Lung (tissue), 12 donors: ENCODE data around the gene GPS1. TPM values are rescaled to one million over a fixed set of nuclear protein-coding genes. Genes with fewer than 3 reads are reported as not detected.

ENCODE experiments used
- ATAC-seq: fragments of 200-7000 bp; cut with Tn5 transposase; one replicate; pipeline ENCODE4 v1.9.1; 2020; ENCODE audit warnings: moderate number of reproducible peaks; ENCODE audit not compliant: insufficient read depth, low FRiP score
- DNase-seq, 3 donors: peaks; one replicate each; pipeline ENCODE4 v3.0.0-alpha.2; 2013 to 2017
- H3K27ac ChIP-seq, 2 donors: one replicate each; pipeline ENCODE4 v1.5.1; 2013; ENCODE audit warnings: mild to moderate bottlenecking in 2 of 2, moderate library complexity in 2 of 2, control low read depth in 1 of 2, inconsistent platforms in 1 of 2, low read depth in 1 of 2, low read length in 1 of 2
- H3K27me3 ChIP-seq, 3 donors: one replicate each; pipeline ENCODE4 v1.5.1; 2013; ENCODE audit warnings: low read length in 2 of 3; ENCODE audit not compliant: control insufficient read depth in 3 of 3, insufficient read depth in 3 of 3
- H3K36me3 ChIP-seq, 4 donors: one replicate each; pipeline ENCODE4 v1.5.1; 2013; ENCODE audit warnings: low read length in 4 of 4, mild to moderate bottlenecking in 1 of 4, moderate library complexity in 1 of 4; ENCODE audit not compliant: control insufficient read depth in 4 of 4, insufficient read depth in 4 of 4
- H3K4me1 ChIP-seq, 5 donors: one replicate each; pipeline ENCODE4 v1.5.1; 2013; ENCODE audit warnings: low read length in 5 of 5, mild to moderate bottlenecking in 2 of 5, moderate library complexity in 1 of 5; ENCODE audit not compliant: control insufficient read depth in 5 of 5, insufficient read depth in 5 of 5
- H3K4me3 ChIP-seq: one replicate; pipeline ENCODE4 v1.5.1; 2013; ENCODE audit warnings: mild to moderate bottlenecking, control low read depth, moderate library complexity
- H3K9ac ChIP-seq, 2 donors: one replicate each; pipeline ENCODE4 v1.5.1; 2013; ENCODE audit warnings: low read length in 2 of 2, control low read depth in 1 of 2; ENCODE audit not compliant: insufficient read depth in 1 of 2
- H3K9me3 ChIP-seq, 4 donors: one replicate each; pipeline ENCODE4 v1.5.1; 2013; ENCODE audit warnings: low read length in 3 of 4, mild to moderate bottlenecking in 1 of 4, moderate library complexity in 1 of 4; ENCODE audit not compliant: control insufficient read depth in 4 of 4, insufficient read depth in 3 of 4
- CTCF ChIP-seq: IDR thresholded peaks from 2 replicates; pipeline ENCODE4 v1.5.1; 2012; ENCODE audit warnings: mild to moderate bottlenecking; ENCODE audit errors: control extremely low read depth, extremely low read depth
- WGBS, 2 donors: extraction: QIAGEN DNeasy Blood & Tissue Kit; methylation state at CpG; one replicate each; pipeline ENCODE4 v1.1.7; 2013; 5-methylcytosine and 5-hydroxymethylcytosine counted together
- polyA plus RNA-seq, 2 donors: library from polyadenylated mRNA; stranded (reverse); fragments of 200-250 nt; gene quantifications; one replicate each; pipeline ENCODE4 v1.2.1, GENCODE V29; 2013
- total RNA-seq, 2 donors: library from RNA; depleted of rRNA in 1 of 2; stranded (reverse); fragments of >200 nt in 1 of 2; gene quantifications; one replicate each; pipeline ENCODE4 v1.2.1, GENCODE V29; 2014 to 2021
- donor health status: control.
- donor health status: control.
- donor health status: Bipolar disorder and iron deficiency.
- donor health status: healthy.
- donor health status: DM: yes; HTN: yes; CAD: no.

The GPS1 gene
- total and polyA plus RNA-seq, 4 donors, result 71.0 to 102 (median 89.4) TPM

GRCh38 chr17:82064433-82065192 is 12.9 kb downstream of the GPS1 start:
- H3K9ac ChIP-seq, result no peak overlapping the region
- 27 to 43% methylated on average over 36 of the region's 36 CpGs for WGBS, 2 donors
- peak overlapping the region in 1 of 2 donors; percentile 28 for H3K27ac ChIP-seq
- peaks cover 0 to 19% (median 10%) of the 10 kb centered on the region in 5 donors for H3K4me1 ChIP-seq
- H3K9me3 ChIP-seq, result no peaks in the 10 kb centered on the region
- no peak for ATAC-seq
- no peak for DNase-seq
- no peak for TF ChIP-seq CTCF
- no peaks in the 10 kb centered on the region for H3K27me3 ChIP-seq
- peaks cover 0 to 43% (median 6%) of the 10 kb centered on the region in 4 donors for H3K36me3 ChIP-seq
- peak overlapping the region; percentile 81 for H3K4me3 ChIP-seq

- H3K4me3 ChIP-seq, result peak overlapping the region; percentile 81
- ATAC-seq, result no peak
- peaks cover 0 to 37% (median 6%) of the 10 kb centered on the region in 4 donors for H3K36me3 ChIP-seq
- H3K27ac ChIP-seq, result peak overlapping the region; percentile 14 to 73
- peaks cover 0 to 19% (median 10%) of the 10 kb centered on the region in 5 donors for H3K4me1 ChIP-seq
- DNase-seq, result no peak
- TF ChIP-seq CTCF, result no peak
- 1 to 3% methylated on average over 41 to 47 of the region's 47 CpGs for WGBS, 2 donors
- H3K9ac ChIP-seq, result no peak overlapping the region
- H3K9me3 ChIP-seq, result no peaks in the 10 kb centered on the region
- no peaks in the 10 kb centered on the region for H3K27me3 ChIP-seq
Observed at GRCh38 chr17:82065193-82065637, 13.5 kb downstream of the GPS1 start.

GRCh38 chr17:82065638-82066303 is 14.1 kb downstream of the GPS1 start, which contains the start of gene DUS1L:
TSS of gene DUS1L (minus strand) at chr17:82065804. CDS start at chr17:82065059, 745 bp downstream.
- Histone ChIP-seq H3K4me3 (peak within 1 kb of the TSS; percentile 81), H3K4me1 (peaks cover 0 to 19% (median 10%) of the 10 kb centered on the region in 5 donors), H3K27me3 (no peaks in the 10 kb centered on the region), H3K9ac (peak within 1 kb of the TSS in 1 of 2 donors; percentile 77), H3K36me3 (peaks cover 0 to 32% (median 3%) of the 10 kb centered on the region in 4 donors), H3K9me3 (no peaks in the 10 kb centered on the region), H3K27ac (peak within 1 kb of the TSS; percentile 73 to 96)
- TF ChIP-seq CTCF, result no peak
- 10 to 12% methylated on average over 85 to 88 of the region's 88 CpGs for WGBS, 2 donors
- ATAC-seq, result peak; percentile 85
- DNase-seq, result peak; percentile 50 to 66 (median 61)
